HFFc6 (cell line): ENCODE results near the gene ELP1. TPM values are rescaled to one million over a fixed set of nuclear protein-coding genes. Genes with fewer than 3 reads are reported as not detected.

Experiments used
- DNase-seq: peaks from one replicate; pipeline ENCODE4 v3.0.0-alpha.2; 2018
- H3K27ac Mint-ChIP-seq: 2 replicates; pipeline ENCODE4 v1.8.0; 2020; ENCODE audit warnings: mild to moderate bottlenecking, mixed read lengths
- H3K27me3 Mint-ChIP-seq: 2 replicates; pipeline ENCODE4 v1.8.0; 2021; ENCODE audit warnings: mild to moderate bottlenecking, moderate library complexity, mixed read lengths; ENCODE audit not compliant: insufficient read depth
- H3K36me3 Mint-ChIP-seq: 2 replicates; pipeline ENCODE4 v1.8.0; 2021; ENCODE audit warnings: low read depth, mixed read lengths
- H3K4me1 Mint-ChIP-seq: 2 replicates; pipeline ENCODE4 v1.8.0; 2020; ENCODE audit warnings: low read depth, mixed read lengths
- H3K4me3 Mint-ChIP-seq: 2 replicates; pipeline ENCODE4 v1.8.0; 2020; ENCODE audit warnings: mild to moderate bottlenecking, moderate library complexity, mixed read lengths
- H3K9me3 Mint-ChIP-seq: 2 replicates; pipeline ENCODE4 v1.8.0; 2020; ENCODE audit warnings: mild to moderate bottlenecking, mixed read lengths
- CTCF ChIP-seq: fragments of 200-600 bp; sonication (generic); IDR thresholded peaks from 2 replicates; pipeline ENCODE4 v1.5.0; 2021; ENCODE audit warnings: antibody characterized with exemption, mild to moderate bottlenecking
- total RNA-seq, 6 experiments: library from RNA; stranded (reverse); fragmentation: NEBNext Ultra II Directional; extraction: Animal tissue kit (Norgen Biotek cat#: 25700); gene quantifications; 2 replicates in 1 of 6; 3 replicates in 5 of 6; pipeline ENCODE4 v1.2.3, GENCODE V29; 2021

The ELP1 gene
- total RNA-seq, 6 experiments from 2014 or later = 24.8 to 37.2 (median 35.2) TPM

- H3K4me3 Mint-ChIP-seq = no peak overlapping the region
- H3K27me3 Mint-ChIP-seq = no peaks in the 10 kb centered on the region; the same call in 1 of the 2 replicates
- H3K9me3 Mint-ChIP-seq = no peaks in the 10 kb centered on the region
- TF ChIP-seq CTCF = no peak
- peaks cover 19% of the 10 kb centered on the region; the same call in 1 of the 2 replicates for H3K36me3 Mint-ChIP-seq
- no peak overlapping the region for H3K27ac Mint-ChIP-seq
- H3K4me1 Mint-ChIP-seq = peaks cover 16% of the 10 kb centered on the region
- DNase-seq = no peak
Observed at GRCh38 chr9:108864446-108864845, 69.5 kb downstream of the ELP1 start.

- peaks cover 13% of the 10 kb centered on the region; the same call in 1 of the 2 replicates for H3K36me3 Mint-ChIP-seq
- TF ChIP-seq CTCF = no peak
- no peak overlapping the region for H3K27ac Mint-ChIP-seq
- no peaks in the 10 kb centered on the region for H3K9me3 Mint-ChIP-seq
- no peak for DNase-seq
- no peaks in the 10 kb centered on the region; the same call in 1 of the 2 replicates for H3K27me3 Mint-ChIP-seq
- peaks cover 15% of the 10 kb centered on the region for H3K4me1 Mint-ChIP-seq
- no peak overlapping the region for H3K4me3 Mint-ChIP-seq
Observed at GRCh38 chr9:108863891-108864290, 70.0 kb downstream of the ELP1 start.

GRCh38 chr9:108861997-108862396 lies 71.9 kb downstream of the ELP1 start, which contains the start of gene ACTL7A:
Gene ACTL7A (plus strand): TSS chr9:108862266. CDS start chr9:108862323, 57 bp downstream.
- Mint-ChIP-seq H3K27me3 (peaks cover 3% of the 10 kb centered on the region; the same call in 1 of the 2 replicates), H3K4me1 (peaks cover 11% of the 10 kb centered on the region), H3K36me3 (peaks cover 6% of the 10 kb centered on the region; the same call in 1 of the 2 replicates), H3K27ac (no peak within 1 kb of the TSS), H3K4me3 (no peak within 1 kb of the TSS), H3K9me3 (no peaks in the 10 kb centered on the region; the same call in none of the 2 replicates)
- no peak for DNase-seq
- no peak for TF ChIP-seq CTCF

- H3K4me3 Mint-ChIP-seq = no peak overlapping the region
- peaks cover 6% of the 10 kb centered on the region; the same call in 1 of the 2 replicates for H3K36me3 Mint-ChIP-seq
- H3K4me1 Mint-ChIP-seq = peaks cover 11% of the 10 kb centered on the region
- no peak for DNase-seq
- H3K9me3 Mint-ChIP-seq = no peaks in the 10 kb centered on the region; the same call in none of the 2 replicates
- H3K27ac Mint-ChIP-seq = no peak overlapping the region
- TF ChIP-seq CTCF = no peak
- peaks cover 3% of the 10 kb centered on the region; the same call in 1 of the 2 replicates for H3K27me3 Mint-ChIP-seq
Observed at GRCh38 chr9:108861464-108861863, 72.5 kb downstream of the ELP1 start.

GRCh38 chr9:108860764-108861163 lies 73.2 kb downstream of the ELP1 start:
- no peaks in the 10 kb centered on the region; the same call in none of the 2 replicates for H3K9me3 Mint-ChIP-seq
- DNase-seq = no peak
- peaks cover 11% of the 10 kb centered on the region for H3K4me1 Mint-ChIP-seq
- H3K27me3 Mint-ChIP-seq = peaks cover 3% of the 10 kb centered on the region; the same call in 1 of the 2 replicates
- no peak for TF ChIP-seq CTCF
- H3K4me3 Mint-ChIP-seq = no peak overlapping the region
- H3K36me3 Mint-ChIP-seq = peaks cover 6% of the 10 kb centered on the region; the same call in 1 of the 2 replicates
- H3K27ac Mint-ChIP-seq = no peak overlapping the region
